Immature natural killer cell (primary cell): Measurements from ENCODE around the gene TMIE. TPM values are rescaled to one million over a fixed set of nuclear protein-coding genes. Genes with fewer than 3 reads are reported as not detected.
"Not testable (repeated sequence)": the region's sequence is repeated elsewhere in the genome, so short reads cannot be mapped to it uniquely, and the experiment has no call there.

Experiments
- DNase-seq, 3 donors: peaks; one replicate each; pipeline ENCODE4 v3.0.0; 2022; ENCODE audit warnings: mixed read lengths in 1 of 3
- H3K27ac Mint-ChIP-seq, 6 donors: one replicate each; pipeline ENCODE4 v1.8.0; 2020; ENCODE audit warnings: mixed read lengths in 6 of 6, mild to moderate bottlenecking in 5 of 6, inconsistent platforms in 4 of 6, moderate library complexity in 3 of 6
- H3K27me3 Mint-ChIP-seq, 3 donors: one replicate each; pipeline ENCODE4 v1.8.0; 2020 to 2021; ENCODE audit warnings: low read depth in 3 of 3, mild to moderate bottlenecking in 3 of 3, mixed read lengths in 3 of 3, moderate library complexity in 3 of 3, inconsistent platforms in 1 of 3
- H3K36me3 Mint-ChIP-seq, 3 donors: one replicate each; pipeline ENCODE4 v1.8.0; 2020; ENCODE audit warnings: mixed read lengths in 3 of 3, inconsistent platforms in 2 of 3, mild to moderate bottlenecking in 2 of 3
- H3K4me1 Mint-ChIP-seq, 2 donors: one replicate each; pipeline ENCODE4 v1.8.0; 2020; ENCODE audit warnings: inconsistent platforms in 2 of 2, mild to moderate bottlenecking in 2 of 2, mixed read lengths in 2 of 2, moderate library complexity in 1 of 2
- H3K4me3 Mint-ChIP-seq, 5 donors: one replicate each; pipeline ENCODE4 v1.8.0; 2020; ENCODE audit warnings: mild to moderate bottlenecking in 5 of 5, mixed read lengths in 5 of 5, inconsistent platforms in 3 of 5, moderate library complexity in 3 of 5
- H3K9me3 Mint-ChIP-seq, 6 donors: one replicate each; pipeline ENCODE4 v1.8.0; 2020; ENCODE audit warnings: mild to moderate bottlenecking in 6 of 6, mixed read lengths in 6 of 6, inconsistent platforms in 4 of 6, moderate library complexity in 3 of 6
- polyA plus RNA-seq, 3 donors: library from polyadenylated mRNA; unstranded; fragments of 300-500 nt; fragmentation: Illumina TruSeq; gene quantifications; one replicate each; pipeline ENCODE4 v1.2.3, GENCODE V29; 2021

TMIE gene
- polyA plus RNA-seq, 3 donors from 2014 or later = not detected

GRCh38 chr3:46750555-46751038, 49.4 kb downstream of the TMIE start:
- H3K36me3 Mint-ChIP-seq = no peaks in the 10 kb centered on the region
- no peak overlapping the region for H3K27ac Mint-ChIP-seq
- H3K4me1 Mint-ChIP-seq = no peaks in the 10 kb centered on the region
- H3K9me3 Mint-ChIP-seq = no peaks in the 10 kb centered on the region
- peaks cover 1 to 7% (median 3%) of the 10 kb centered on the region in 3 donors for H3K27me3 Mint-ChIP-seq
- H3K4me3 Mint-ChIP-seq = no peak overlapping the region
- no peak for DNase-seq

- not testable (repeated sequence) for H3K36me3 Mint-ChIP-seq, DNase-seq, H3K27me3 Mint-ChIP-seq, H3K4me3 Mint-ChIP-seq, H3K4me1 Mint-ChIP-seq, H3K27ac Mint-ChIP-seq, H3K9me3 Mint-ChIP-seq
Measured at GRCh38 chr3:46753127-46753526, 51.9 kb downstream of the TMIE start.

- peaks cover 0 to under 1% (median 0%) of the 10 kb centered on the region in 6 donors for H3K9me3 Mint-ChIP-seq
- H3K4me3 Mint-ChIP-seq = no peak overlapping the region
- H3K4me1 Mint-ChIP-seq = no peaks in the 10 kb centered on the region
- no peak overlapping the region for H3K27ac Mint-ChIP-seq
- H3K27me3 Mint-ChIP-seq = peaks cover 0 to 6% (median 2%) of the 10 kb centered on the region in 3 donors
- H3K36me3 Mint-ChIP-seq = no peaks in the 10 kb centered on the region
- DNase-seq = no peak
Measured at GRCh38 chr3:46755646-46756045, 54.5 kb downstream of the TMIE start.

DNA sequence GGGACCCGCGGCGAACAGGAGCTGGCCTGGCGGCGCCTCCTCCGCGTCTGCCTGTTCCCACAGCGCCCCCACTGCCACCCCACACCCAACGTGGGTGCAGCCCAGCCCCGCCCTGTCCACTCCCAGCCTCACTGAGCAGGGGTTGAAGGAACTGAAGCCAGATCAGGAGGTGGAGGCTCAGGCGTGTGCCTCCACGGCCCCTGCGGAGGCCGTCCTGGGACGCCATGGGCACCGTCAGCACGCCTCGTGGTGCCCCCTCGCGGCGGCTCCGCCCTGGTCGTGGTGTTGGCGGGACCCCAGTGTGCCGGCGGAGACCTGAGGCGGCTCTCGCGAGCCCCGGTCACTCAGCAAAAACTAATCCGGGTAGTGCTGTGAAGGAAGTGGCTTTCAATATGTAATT, 55.5 kb downstream of the TMIE start:
- H3K9me3 Mint-ChIP-seq = peaks cover 0 to 6% (median 0%) of the 10 kb centered on the region in 6 donors
- H3K36me3 Mint-ChIP-seq = no peaks in the 10 kb centered on the region
- H3K4me3 Mint-ChIP-seq = no peak overlapping the region
- H3K27me3 Mint-ChIP-seq = peaks cover 0 to 6% (median 2%) of the 10 kb centered on the region in 3 donors
- no peak overlapping the region for H3K27ac Mint-ChIP-seq
- no peak for DNase-seq
- H3K4me1 Mint-ChIP-seq = no peaks in the 10 kb centered on the region

DNA sequence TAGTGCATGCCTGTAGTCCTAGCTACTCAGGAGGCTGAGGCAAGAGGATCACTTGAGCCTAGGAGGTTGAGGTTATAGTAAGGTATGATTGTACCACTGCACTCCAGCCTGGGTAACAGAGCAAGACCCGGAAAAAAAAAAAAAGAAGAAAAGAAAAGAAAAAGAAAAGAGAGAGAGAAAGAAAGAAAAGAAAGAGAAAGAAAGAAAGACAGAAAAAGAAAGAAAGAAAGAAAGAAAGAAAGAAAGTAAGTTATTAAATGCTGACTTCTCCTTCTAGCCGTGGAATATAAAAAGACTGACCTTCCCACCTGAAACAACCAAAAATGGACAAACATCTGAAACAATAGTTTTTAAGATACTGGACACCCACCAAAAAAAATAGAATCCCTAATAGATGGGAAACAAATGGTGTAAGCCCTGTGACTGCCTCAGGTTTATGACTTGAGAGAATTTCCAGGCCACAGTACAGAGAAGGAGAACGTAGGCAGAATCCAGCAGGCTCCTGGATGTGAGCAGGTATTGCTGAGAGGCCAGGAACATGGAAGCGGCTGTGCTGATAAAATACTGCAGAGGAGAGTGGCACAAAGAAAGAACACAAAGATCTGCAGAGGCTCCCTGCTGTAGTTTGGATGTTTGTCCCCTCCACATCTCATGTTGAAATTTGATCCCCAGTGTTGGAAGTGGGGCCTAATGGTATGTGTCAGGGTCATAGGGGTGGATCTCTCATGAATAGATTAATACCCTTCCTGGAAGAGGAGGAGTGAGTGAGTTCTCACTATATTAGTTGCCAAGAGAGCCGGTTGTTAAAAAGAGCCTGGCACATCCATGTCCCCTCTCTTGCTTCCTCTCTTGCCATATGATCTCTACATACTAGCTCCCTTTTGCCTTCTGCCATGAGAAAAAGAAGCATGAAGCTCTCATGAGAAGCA, 58.3 kb downstream of the TMIE start:
- no peak overlapping the region for H3K27ac Mint-ChIP-seq

More for the DNA sequence above, 58.3 kb downstream of the TMIE start:
- no peaks in the 10 kb centered on the region for H3K4me1 Mint-ChIP-seq
- peaks cover 11 to 27% (median 19%) of the 10 kb centered on the region in 6 donors for H3K9me3 Mint-ChIP-seq
- no peak overlapping the region for H3K4me3 Mint-ChIP-seq
- no peak for DNase-seq
- H3K36me3 Mint-ChIP-seq = peaks cover 6 to 13% (median 9%) of the 10 kb centered on the region in 3 donors
- peaks cover 4 to 21% (median 12%) of the 10 kb centered on the region in 3 donors for H3K27me3 Mint-ChIP-seq

Other genes starting within 250 kb of the TMIE start
- not detected for gene LTF, start 236.5 kb upstream of the TMIE start, polyA plus RNA-seq
- not detected for gene RTP3, start 203.4 kb upstream of the TMIE start, polyA plus RNA-seq
- not detected for gene LRRC2, start 135.1 kb upstream of the TMIE start, polyA plus RNA-seq
- not detected for gene FAM240A, start 88.9 kb upstream of the TMIE start, polyA plus RNA-seq
- gene ALS2CL, start 7.7 kb upstream of the TMIE start, polyA plus RNA-seq = not detected
- gene PRSS50, start 16.5 kb downstream of the TMIE start, polyA plus RNA-seq = not detected
- not detected for gene MYL3, start 162.1 kb downstream of the TMIE start, polyA plus RNA-seq
- not detected for gene PTH1R, start 176.3 kb downstream of the TMIE start, polyA plus RNA-seq